ENCODE measurements around the gene SLC28A3. TPM values are rescaled to one million over a fixed set of nuclear protein-coding genes. Genes with fewer than 3 reads are reported as not detected.

The SLC28A3 gene
- total and polyA plus RNA-seq, 2 of the 8 experiments (the other 6 are each of a cell fraction or from before 2014, with no cell fraction given) = 0.02 TPM; not detected in 1

DNA sequence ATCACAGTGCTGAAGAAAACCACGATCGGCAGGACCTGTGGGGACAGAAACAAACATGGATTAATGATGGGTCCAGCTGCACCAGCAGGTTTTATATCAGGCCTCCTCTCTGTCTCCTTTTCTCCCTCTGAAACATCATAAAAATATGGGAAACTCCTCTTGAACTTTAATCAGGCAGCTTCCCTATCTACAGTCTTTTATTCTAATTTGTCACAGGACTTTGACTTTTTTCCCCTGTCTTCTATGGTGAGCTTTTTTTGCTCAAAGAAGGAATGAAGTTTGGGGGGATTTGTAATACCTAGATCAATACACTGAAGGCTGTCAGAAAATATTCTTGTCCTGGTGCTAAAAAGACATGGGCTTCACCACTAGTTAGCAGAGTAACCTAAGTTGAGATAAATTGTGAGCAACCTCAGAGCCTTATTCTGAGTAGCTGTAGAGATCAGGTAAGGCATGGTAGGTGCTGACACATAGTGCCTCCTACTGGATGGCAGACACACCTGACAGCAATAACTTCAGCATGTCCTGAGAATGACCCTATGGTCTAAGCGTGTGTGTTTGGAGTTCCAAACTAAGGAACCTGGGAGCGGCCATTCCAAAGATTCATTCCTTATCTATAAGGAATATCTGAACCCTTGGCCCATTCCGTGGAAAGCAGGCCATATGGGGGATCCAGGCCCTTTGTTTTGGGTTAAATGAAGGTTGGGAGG is 46.2 kb downstream of the SLC28A3 start:
- POLR2A ChIA-PET (ENCODE audit: partially characterized antibody) = interaction anchor here (0.6 to 1.3 kb wide), 4 partner anchors 11 to 316 kb away, joined by 3 to 4 read pairs (median 4); partner anchors contain the start of genes HNRNPK and RMI1

More for the DNA sequence above, 46.2 kb downstream of the SLC28A3 start:
- no peak overlapping the region for H3K27ac ChIP-seq (ENCODE audit: low read depth, low read length)
- no peaks in the 10 kb centered on the region for H3K27me3 ChIP-seq (replicated peaks in 1 of 4; ENCODE audit: control insufficient read depth in 3 of 4, extremely low read depth in 1 of 4, insufficient read depth in 3 of 4, low read length in 3 of 4)
- H3K14ac ChIP-seq (ENCODE audit: insufficient read length) = no peak overlapping the region
- no peak for DNase-seq (ENCODE audit: low read depth in 1 of 2, low spot score in 2 of 2)
- no peak overlapping the region for H3K4me2 ChIP-seq (ENCODE audit: insufficient read depth in 1 of 2, low read depth in 2 of 2, low read length in 2 of 2)
- no peak overlapping the region for H4K5ac ChIP-seq (ENCODE audit: insufficient read length, low read depth, low read length)
- no peaks in the 10 kb centered on the region for H3K79me1 ChIP-seq (ENCODE audit: low read depth, low read length)
- H3K23me2 ChIP-seq (ENCODE audit: low read depth, low read length) = no peaks in the 10 kb centered on the region
- H2AFZ ChIP-seq (ENCODE audit: low read length) = no peak overlapping the region
- CTCF ChIA-PET (ENCODE audit: partially characterized antibody) = interaction anchor here (0.7 to 5.2 kb wide), 26 partner anchors 8 to 1000 kb away, joined by 3 to 38 read pairs (median 4); partner anchors contain the start of gene KIF27
- H3K4me1 ChIP-seq (replicated peaks in 1 of 4; ENCODE audit: control insufficient read depth in 3 of 4, insufficient read depth in 4 of 4, low read length in 3 of 4) = peaks cover 0 to 2% (median 0%) of the 10 kb centered on the region in 4 experiments; a peak in 2 of 7 replicates
- no peaks in the 10 kb centered on the region for H3K9me3 ChIP-seq (ENCODE audit: insufficient read depth in 2 of 2, low read depth in 1 of 2, low read length in 1 of 2)
- no peak overlapping the region for H3K18ac ChIP-seq (ENCODE audit: extremely low read depth, low read length)
- no peak overlapping the region for H2BK120ac ChIP-seq (replicated peaks; ENCODE audit: low read depth, low read length)
- H3K56ac ChIP-seq (replicated peaks; ENCODE audit: insufficient read length, low read depth, low read length) = no peak overlapping the region
- H2AK5ac ChIP-seq (ENCODE audit: low read depth, low read length) = no peak overlapping the region
- H2BK20ac ChIP-seq (ENCODE audit: low read length) = no peak overlapping the region
- no peak overlapping the region for H3K4me3 ChIP-seq (ENCODE audit: extremely low read depth in 1 of 4, insufficient read depth in 2 of 4, low read depth in 3 of 4, low read length in 4 of 4)
- no peak overlapping the region for H3K9ac ChIP-seq (replicated peaks in 1 of 4; ENCODE audit: extremely low read depth in 1 of 4, low read depth in 3 of 4, low read length in 3 of 4)
- no peak overlapping the region for H2BK15ac ChIP-seq (ENCODE audit: low read length)
- H2BK12ac ChIP-seq (ENCODE audit: low read depth, low read length) = no peak overlapping the region
- peak; percentile 87 for FAIRE-seq
- TF ChIP-seq RAD21 (IDR thresholded peaks at IDR 0.05 in 1 of 2, conservative IDR thresholded peaks at IDR 0.05 in 1 of 2; ENCODE audit: low read depth in 2 of 2, low read length in 2 of 2) (peak; percentile 59 to 68), SP4 (IDR thresholded peaks at IDR 0.05; ENCODE audit: low read length) (no peak)
- TF ChIP-seq, protein P1, sequence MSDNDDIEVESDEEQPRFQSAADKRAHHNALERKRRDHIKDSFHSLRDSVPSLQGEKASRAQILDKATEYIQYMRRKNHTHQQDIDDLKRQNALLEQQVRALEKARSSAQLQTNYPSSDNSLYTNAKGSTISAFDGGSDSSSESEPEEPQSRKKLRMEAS (IDR thresholded peaks at IDR 0.05) = 0 out of 2 replicates have a peak, but pooled peaks have one; percentile 25
- TF ChIP-seq, protein P2, sequence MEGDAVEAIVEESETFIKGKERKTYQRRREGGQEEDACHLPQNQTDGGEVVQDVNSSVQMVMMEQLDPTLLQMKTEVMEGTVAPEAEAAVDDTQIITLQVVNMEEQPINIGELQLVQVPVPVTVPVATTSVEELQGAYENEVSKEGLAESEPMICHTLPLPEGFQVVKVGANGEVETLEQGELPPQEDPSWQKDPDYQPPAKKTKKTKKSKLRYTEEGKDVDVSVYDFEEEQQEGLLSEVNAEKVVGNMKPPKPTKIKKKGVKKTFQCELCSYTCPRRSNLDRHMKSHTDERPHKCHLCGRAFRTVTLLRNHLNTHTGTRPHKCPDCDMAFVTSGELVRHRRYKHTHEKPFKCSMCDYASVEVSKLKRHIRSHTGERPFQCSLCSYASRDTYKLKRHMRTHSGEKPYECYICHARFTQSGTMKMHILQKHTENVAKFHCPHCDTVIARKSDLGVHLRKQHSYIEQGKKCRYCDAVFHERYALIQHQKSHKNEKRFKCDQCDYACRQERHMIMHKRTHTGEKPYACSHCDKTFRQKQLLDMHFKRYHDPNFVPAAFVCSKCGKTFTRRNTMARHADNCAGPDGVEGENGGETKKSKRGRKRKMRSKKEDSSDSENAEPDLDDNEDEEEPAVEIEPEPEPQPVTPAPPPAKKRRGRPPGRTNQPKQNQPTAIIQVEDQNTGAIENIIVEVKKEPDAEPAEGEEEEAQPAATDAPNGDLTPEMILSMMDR (IDR thresholded peaks at IDR 0.05; ENCODE audit: control extremely low read depth in 1 of 3, insufficient read depth in 1 of 3, low read depth in 1 of 3, low read length in 3 of 3) = peak; percentile 54 to 86 (median 60)
- no peaks in the 10 kb centered on the region for H3K79me2 ChIP-seq (ENCODE audit: control insufficient read depth in 1 of 2, insufficient read depth in 2 of 2, low read length in 2 of 2)
- H4K8ac ChIP-seq (ENCODE audit: extremely low read depth, insufficient read depth, low read length) = no peak overlapping the region
- H2BK5ac ChIP-seq (ENCODE audit: low read depth, low read length) = no peak overlapping the region
- H4K91ac ChIP-seq (replicated peaks; ENCODE audit: insufficient read length, low read length) = no peak overlapping the region
- WGBS, 2 experiments (ENCODE audit: extremely low coverage in 1 of 2, insufficient coverage in 1 of 2, insufficient read length in 1 of 2, insufficient replicate concordance in 2 of 2, low coverage in 1 of 2, low lambda C conversion rate in 2 of 2, missing lambda C conversion rate in 1 of 2) = 80% methylated on average over 5 of the region's 5 CpGs; no CpG with 5 or more reads in 1 of the 2 experiments
- H3K23ac ChIP-seq (ENCODE audit: insufficient read length) = no peak overlapping the region
- H3K36me3 ChIP-seq (ENCODE audit: control insufficient read depth in 2 of 4, insufficient read depth in 4 of 4, low read length in 3 of 4) = no peaks in the 10 kb centered on the region
- H4K20me1 ChIP-seq (replicated peaks in 1 of 2; ENCODE audit: control insufficient read depth in 1 of 2, insufficient read depth in 2 of 2, low read length in 2 of 2) = no peaks in the 10 kb centered on the region
- H3K4ac ChIP-seq (replicated peaks; ENCODE audit: insufficient read length, low read depth, low read length) = no peak overlapping the region
